PFSK-1 (cell line): ENCODE data around the gene THRB.

Experiments
- POLR2AphosphoS5 ChIP-seq: IDR thresholded peaks from 2 replicates; pipeline ENCODE4 v1.6.1; 2012; ENCODE audit warnings: low read depth, mild to moderate bottlenecking, control low read depth, low read length, moderate library complexity
- TAF1 ChIP-seq: IDR thresholded peaks from 2 replicates; pipeline ENCODE4 v1.6.1; 2012; ENCODE audit warnings: low read length, control low read depth, borderline replicate concordance; ENCODE audit not compliant: insufficient read depth

GRCh38 chr3:24119321-24119751 is 375.3 kb downstream of the THRB start:
- TF ChIP-seq POLR2AphosphoS5, result no peak
- TF ChIP-seq TAF1, result no peak
